Stomach smooth muscle (tissue), 2 donors: ENCODE measurements around the gene JAML.
A peak's percentile ranks its signal among the peaks of the same experiment; 100 is the strongest.
"Not testable (repeated sequence)": the region's sequence is repeated elsewhere in the genome, so short reads cannot be mapped to it uniquely, and the experiment has no call there.

Experiments used
- H3K27ac ChIP-seq: one replicate; pipeline ENCODE4 v1.7.0; 2013; ENCODE audit warnings: mild to moderate bottlenecking, low read length, inconsistent platforms
- H3K27me3 ChIP-seq, 2 donors: one replicate each; pipeline ENCODE4 v1.7.0; 2013; ENCODE audit warnings: low read length in 2 of 2; ENCODE audit not compliant: insufficient read depth in 2 of 2, control insufficient read depth in 1 of 2
- H3K36me3 ChIP-seq, 2 donors: one replicate each; pipeline ENCODE4 v1.7.0; 2013; ENCODE audit warnings: low read length in 2 of 2; ENCODE audit not compliant: control insufficient read depth in 2 of 2, insufficient read depth in 2 of 2
- H3K4me1 ChIP-seq: one replicate; pipeline ENCODE4 v1.7.0; 2013; ENCODE audit warnings: low read length; ENCODE audit not compliant: control insufficient read depth, insufficient read depth
- H3K4me3 ChIP-seq, 2 donors: one replicate each; pipeline ENCODE4 v1.7.0; 2013; ENCODE audit warnings: low read length in 2 of 2
- H3K9ac ChIP-seq, 2 donors: one replicate each; pipeline ENCODE4 v1.7.0; 2013; ENCODE audit warnings: low read length in 2 of 2, mild to moderate bottlenecking in 1 of 2
- H3K9me3 ChIP-seq, 2 donors: one replicate each; pipeline ENCODE4 v1.7.0; 2013; ENCODE audit warnings: low read length in 2 of 2; ENCODE audit not compliant: control insufficient read depth in 2 of 2
- donor health status: healthy.
- donor health status: Pancreatic carcinoma.

Gene JAML

DNA sequence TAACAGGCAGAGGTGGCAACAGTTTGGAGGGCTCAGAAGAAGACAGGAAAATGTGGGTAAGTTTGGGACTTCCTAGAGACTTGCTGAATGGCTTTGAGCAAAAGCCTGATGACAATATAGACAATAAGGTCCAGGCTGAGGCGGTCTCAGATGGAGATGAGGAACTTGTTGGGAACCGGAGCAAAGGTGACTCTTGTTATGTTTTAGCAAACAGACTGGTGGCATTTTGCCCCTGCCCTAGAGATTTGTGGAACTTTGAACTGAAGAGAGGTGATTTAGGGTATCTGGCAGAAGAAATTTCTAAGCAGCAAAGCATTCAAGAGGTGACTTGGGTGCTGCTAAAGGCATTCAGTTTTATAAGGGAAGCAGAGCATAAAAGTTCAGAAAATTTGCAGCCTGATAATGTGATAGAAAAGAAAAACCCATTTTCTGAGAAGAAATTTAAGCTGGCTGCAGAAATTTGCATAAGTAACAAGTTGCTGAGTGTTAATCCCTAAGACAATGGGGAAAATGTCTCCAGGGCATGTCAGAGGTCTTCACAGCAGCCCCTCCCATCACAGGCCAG is 33.8 kb downstream of the JAML start:
- not testable (repeated sequence) for H3K4me3 ChIP-seq, H3K27ac ChIP-seq, H3K36me3 ChIP-seq, H3K9ac ChIP-seq, H3K9me3 ChIP-seq, H3K27me3 ChIP-seq
- H3K4me1 ChIP-seq, result peaks cover 17% of the 10 kb centered on the region

DNA sequence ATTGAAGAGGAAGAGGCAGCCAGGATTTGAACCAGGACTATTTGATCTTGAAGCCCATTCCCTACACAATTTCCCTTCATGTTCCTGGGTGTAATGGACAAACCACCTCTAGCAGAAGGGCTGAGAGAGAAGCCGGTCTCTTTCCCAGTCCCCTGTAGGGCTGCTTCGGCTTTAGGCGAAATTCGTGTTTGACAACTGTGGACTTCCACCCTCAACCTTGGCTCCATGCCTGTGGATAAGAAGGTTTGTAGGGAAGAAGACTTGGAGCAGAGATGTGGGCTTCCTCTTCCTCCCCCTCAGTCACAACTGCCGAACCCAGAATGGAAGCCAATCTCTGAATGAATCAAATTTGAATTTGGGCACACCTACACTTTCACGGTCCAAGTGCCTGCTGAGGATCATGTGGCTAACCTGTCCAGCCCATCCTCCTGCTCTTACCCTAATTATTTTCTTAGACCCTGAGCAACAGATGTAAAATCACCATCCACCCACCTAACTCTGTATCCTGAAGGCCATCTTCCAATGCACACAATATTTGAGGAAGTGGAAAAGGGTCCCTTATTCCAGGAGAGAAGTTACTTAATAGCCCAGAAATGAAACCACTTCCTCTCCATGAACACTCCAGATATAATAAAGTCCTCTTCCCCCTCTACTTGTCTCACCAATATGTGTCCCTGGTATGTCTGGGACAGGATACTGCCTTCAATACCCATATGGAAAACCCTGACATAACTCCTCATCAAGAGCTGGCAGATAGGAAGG is 38.3 kb downstream of the JAML start:
- Histone ChIP-seq H3K4me3 (no peak overlapping the region), H3K9ac (no peak overlapping the region), H3K36me3 (no peaks in the 10 kb centered on the region), H3K27ac (no peak overlapping the region), H3K9me3 (no peaks in the 10 kb centered on the region), H3K4me1 (no peaks in the 10 kb centered on the region), H3K27me3 (peaks cover 0 to 2% of the 10 kb centered on the region in 2 donors)

DNA sequence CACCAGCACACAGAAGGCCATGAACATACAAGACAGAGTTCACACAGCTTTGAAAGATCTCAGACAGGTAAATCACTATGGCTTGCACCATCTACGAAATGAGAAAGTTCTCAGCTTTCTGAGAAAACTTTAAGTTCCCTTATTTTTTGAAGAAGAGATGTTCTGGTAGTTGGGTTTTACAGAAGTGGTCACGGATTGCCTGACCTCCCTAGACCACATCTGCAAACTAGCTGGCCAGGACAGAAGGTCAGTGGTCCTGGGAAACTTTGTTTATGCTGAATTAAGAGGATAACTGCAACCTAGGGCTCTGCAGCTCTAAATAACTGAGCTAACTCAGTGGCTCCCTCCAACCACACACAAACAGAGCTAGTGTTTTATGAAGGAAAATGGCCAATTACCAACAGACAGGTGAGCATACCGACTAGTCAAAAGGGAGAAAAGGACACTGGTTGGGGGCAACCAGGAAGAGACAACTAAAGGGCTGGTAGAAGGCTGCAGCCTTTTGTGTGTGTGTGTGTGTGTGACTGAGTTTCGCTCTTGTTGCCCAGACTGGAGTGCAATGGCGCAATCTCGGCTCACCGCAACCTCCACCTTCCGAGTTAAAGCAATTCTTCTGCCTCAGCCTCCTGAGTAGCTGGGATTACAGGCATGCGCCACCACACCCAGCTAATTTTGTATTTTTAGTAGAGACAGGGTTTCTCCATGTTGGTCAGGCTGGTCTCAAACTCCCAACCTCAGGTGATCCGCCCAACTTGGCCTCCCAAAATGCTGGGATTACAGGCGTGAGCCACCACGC is 39.8 kb downstream of the JAML start:
- Histone ChIP-seq H3K4me1 (peaks cover 5% of the 10 kb centered on the region), H3K9me3 (no peaks in the 10 kb centered on the region), H3K27me3 (peaks cover 0 to 2% of the 10 kb centered on the region in 2 donors), H3K36me3 (no peaks in the 10 kb centered on the region), H3K27ac (no peak overlapping the region), H3K4me3 (no peak overlapping the region), H3K9ac (no peak overlapping the region)

DNA sequence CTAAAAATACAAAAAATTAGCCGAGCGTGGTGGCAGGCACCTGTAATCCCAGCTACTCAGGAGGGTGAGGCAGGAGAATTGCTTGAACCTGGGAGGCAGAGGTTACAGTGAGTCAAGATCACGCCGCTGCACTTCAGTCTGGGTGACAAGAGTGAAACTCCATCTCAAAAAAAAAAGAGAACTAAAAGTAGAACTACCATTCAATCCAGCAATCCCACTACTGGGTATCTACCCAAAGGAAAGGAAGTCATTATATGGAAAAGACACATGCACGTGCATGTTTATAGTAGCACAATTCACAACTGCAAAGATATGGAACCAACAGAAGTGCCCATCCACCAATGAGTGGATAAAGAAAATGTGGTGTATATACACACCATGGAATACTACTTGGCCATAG is 41.1 kb downstream of the JAML start:
- not testable (repeated sequence) for H3K4me1 ChIP-seq, H3K27ac ChIP-seq, H3K27me3 ChIP-seq, H3K9ac ChIP-seq, H3K9me3 ChIP-seq, H3K4me3 ChIP-seq, H3K36me3 ChIP-seq

DNA sequence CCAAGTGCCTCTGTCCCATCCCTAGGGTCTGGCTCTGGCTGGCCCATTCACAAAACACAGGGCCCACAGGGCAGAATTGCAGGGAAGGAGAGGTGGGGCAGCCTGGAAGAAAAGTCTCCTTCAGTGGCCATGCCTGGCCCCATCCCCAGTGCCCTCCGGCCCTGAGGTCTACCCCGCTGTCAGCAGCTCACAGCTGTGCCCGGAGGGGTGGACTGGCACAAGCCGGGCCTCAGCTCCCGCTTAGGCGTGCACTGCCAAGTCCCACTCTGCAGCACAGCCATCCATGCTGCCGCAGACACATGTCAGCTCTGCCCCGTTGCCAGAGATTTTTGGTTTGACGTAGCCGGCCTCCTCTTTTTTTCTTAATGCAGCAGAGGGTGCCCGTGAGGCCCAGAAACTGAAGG is 44.5 kb downstream of the JAML start:
- no peaks in the 10 kb centered on the region for H3K27me3 ChIP-seq
- peak overlapping the region; percentile 60 to 62 for H3K9ac ChIP-seq
- H3K9me3 ChIP-seq, result no peaks in the 10 kb centered on the region
- H3K27ac ChIP-seq, result no peak overlapping the region
- peaks cover 16% of the 10 kb centered on the region for H3K4me1 ChIP-seq
- H3K4me3 ChIP-seq, result peak overlapping the region; percentile 15 to 65
- no peaks in the 10 kb centered on the region for H3K36me3 ChIP-seq

DNA sequence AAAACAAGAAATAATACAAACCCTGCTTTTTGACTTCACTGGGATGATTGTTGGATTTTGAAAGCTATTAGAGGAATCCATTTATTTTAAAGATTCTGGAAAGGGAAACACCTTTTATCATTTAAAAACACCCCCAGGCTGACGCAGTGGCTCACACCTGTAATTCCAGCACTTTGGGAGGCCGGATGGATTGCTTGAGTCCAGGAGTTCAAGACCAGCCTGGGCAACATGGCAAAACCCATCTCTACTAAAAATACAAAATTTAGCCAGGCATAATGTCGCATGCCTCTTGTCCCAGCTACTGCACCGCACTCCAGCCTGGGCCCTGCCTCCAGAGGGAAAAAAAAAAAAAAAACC is 48.1 kb downstream of the JAML start:
- Histone ChIP-seq H3K9me3 (no peaks in the 10 kb centered on the region), H3K9ac (no peak overlapping the region), H3K27me3 (no peaks in the 10 kb centered on the region), H3K27ac (no peak overlapping the region), H3K4me3 (no peak overlapping the region), H3K36me3 (no peaks in the 10 kb centered on the region), H3K4me1 (peaks cover 25% of the 10 kb centered on the region)

DNA sequence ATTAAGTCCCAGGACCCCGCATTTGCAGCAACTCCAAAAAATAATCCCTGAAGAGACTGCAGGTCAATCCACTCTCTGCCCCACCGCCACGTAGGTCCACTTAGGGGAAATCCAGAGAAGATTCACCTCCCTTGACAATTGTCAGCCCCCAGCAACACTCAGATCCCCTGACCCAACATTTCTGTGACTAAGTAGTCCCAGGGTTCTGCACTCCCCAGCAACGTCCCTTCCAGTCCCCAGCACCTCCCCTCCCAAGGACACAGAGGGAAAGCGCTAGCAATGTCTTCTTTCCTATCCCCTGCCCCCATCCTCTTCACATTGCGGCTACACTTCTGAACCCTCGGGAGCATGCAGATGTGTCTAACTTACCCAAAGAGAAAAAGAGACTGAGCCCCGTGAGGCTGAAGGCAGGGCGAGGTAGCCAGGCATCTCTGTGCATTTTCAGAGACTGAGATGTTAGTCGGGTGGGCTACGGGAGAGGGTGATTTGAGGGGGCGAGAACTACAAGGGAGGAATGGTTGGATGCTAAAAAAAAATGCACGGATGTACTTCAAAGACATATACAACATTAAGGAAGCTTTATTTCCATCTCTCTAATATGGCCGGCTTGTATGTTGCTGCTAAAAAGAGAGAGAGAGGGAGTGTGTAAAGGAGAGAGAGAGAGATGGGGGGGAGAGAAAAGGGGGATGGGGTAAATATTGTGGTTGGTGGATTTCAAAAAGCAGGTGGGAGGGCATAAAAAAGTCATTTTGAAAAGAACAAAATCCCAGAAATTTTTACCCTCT is 48.6 kb downstream of the JAML start, which contains the start of gene SCN2B:
TSS of gene SCN2B (minus strand) at position 647 of the 785 bp plus-strand sequence. CDS start at position 439, 208 bp downstream.
- Histone ChIP-seq H3K9ac (peak within 1 kb of the TSS; percentile 8 to 64), H3K4me1 (peaks cover 30% of the 10 kb centered on the region), H3K4me3 (peak within 1 kb of the TSS; percentile 61 to 76), H3K27me3 (peaks cover 0 to 2% of the 10 kb centered on the region in 2 donors), H3K36me3 (no peaks in the 10 kb centered on the region), H3K27ac (no peak within 1 kb of the TSS), H3K9me3 (no peaks in the 10 kb centered on the region)

DNA sequence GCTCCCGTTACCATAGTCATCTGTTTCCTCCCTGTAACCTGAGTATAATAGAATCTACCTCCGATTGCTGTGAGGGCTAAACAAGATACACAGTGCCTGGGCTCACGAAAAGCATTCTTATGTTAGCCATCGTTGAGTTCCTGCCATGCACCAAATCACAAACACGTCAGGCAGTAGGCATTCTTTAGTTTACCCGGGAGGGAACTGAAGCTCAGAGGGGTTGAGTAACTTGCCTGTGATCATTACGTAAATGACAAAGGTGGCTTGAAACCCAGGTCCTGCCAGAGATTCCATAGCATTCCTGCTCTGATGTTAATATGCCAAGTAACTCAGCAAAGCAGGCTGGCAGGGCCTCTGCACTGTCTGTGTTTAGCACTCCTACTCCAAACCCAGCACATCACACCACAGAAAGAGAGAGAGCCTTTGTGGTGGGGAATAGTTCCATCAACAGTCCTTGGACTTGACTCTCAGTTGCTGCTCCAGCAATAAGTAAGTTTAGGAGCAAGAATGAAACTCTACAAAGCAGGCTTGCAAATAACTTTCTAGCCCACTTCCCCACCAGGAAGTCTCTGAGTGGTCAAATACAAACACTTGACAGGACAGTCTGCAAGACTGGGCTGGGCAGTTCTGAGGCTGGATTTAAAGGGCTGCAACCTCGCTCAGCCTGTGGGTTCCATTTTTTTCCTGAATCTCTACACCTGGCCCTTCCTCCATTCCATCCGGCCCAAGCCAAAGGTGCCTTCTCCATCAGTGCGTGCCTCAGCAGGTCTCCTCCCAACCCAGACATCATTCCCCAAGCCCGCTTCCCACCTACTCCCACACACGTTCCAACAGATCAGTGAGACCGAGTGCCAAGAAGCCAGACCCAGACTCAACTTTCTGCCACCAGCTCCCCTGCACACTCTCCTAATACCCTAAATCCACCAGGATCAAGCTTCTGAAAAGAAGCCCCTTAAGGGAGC is 49.5 kb downstream of the JAML start:
- Histone ChIP-seq H3K36me3 (no peaks in the 10 kb centered on the region), H3K27ac (no peak overlapping the region), H3K27me3 (peaks cover 0 to 4% of the 10 kb centered on the region in 2 donors), H3K9ac (no peak overlapping the region), H3K9me3 (no peaks in the 10 kb centered on the region), H3K4me3 (peak overlapping the region; percentile 61 to 76), H3K4me1 (peaks cover 33% of the 10 kb centered on the region)

DNA sequence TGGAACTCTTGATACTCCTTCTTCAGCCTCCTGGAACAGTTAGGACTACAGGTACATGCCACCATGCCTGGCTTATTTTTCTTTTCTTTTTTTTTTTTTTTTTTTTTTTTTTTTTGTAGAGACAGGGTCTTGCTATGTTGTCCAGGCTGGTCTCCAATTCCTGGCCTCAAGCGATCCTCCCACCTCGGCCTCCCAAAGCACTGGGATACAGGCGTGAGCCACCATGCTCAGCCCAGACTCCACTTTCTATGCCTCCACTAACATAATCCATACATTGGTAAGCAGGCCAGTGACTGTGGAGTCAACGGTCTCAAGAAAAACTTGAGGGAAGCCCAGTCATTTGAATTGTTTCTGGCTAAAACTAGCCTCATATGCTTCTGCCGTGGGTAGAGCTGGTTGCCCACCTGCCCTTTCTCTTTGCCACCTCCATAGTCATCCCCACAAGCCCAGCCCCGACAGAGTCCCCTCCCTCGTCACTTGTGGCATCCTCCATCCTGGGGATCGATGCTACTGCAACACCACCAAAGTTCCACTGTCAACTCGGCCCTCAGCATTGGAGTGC is 50.7 kb downstream of the JAML start:
- Histone ChIP-seq H3K9me3 (no peaks in the 10 kb centered on the region), H3K27me3 (peaks cover 0 to 4% of the 10 kb centered on the region in 2 donors), H3K4me1 (peaks cover 33% of the 10 kb centered on the region), H3K4me3 (no peak overlapping the region), H3K9ac (no peak overlapping the region), H3K36me3 (no peaks in the 10 kb centered on the region), H3K27ac (no peak overlapping the region)
